IPS-NIHi7 (cell line): ENCODE measurements around the gene HMMR.

Experiments used
- DNase-seq: peaks from one replicate; pipeline ENCODE4 v3.0.0; 2012; ENCODE audit warnings: mixed read lengths; ENCODE audit errors: extremely low spot score

HMMR gene

DNA sequence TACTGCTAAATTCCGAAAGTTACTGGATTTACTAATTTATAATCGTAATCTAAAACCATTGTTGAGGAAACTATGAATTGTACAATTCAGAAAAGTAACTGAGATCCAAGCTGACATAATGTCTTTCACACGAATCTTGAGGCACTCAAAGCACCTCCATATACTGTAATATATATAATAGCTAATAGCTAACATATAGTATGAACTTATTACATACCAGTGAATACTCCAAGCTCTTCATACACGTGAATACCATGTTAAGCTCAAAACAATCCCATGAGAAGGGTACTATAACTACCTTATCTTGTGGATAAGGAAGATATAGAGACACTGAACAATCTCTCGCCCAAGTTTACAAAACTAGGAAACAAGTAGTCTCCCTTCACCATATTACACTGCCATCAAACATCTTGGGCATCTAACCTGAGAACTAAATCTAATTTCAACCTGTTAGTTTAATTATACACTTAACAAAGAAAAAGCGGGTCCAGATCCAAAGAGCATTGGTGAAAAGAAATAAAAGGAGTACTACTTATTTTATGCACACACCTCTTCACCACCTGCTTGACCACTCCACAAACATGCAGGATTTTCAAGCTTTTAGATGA, 1.6 kb upstream of the HMMR start:
- no peak for DNase-seq

DNA sequence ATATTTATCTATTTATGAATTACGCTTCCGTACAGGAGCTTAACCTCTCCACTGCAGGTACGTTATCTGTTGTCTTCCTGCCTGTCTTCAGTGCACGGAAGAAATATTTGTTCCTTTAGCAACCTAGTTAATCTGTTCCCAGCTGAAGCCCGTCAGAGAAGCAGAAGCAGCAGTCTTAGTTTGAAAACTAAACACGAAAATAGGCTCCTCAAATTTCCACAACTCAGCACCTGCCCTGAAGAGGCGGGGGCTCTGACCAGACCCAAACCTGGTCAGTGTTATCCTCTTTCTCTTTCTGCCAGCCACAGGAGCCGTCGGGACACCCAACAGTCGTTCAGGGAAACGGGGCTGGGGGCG, 992 bp upstream of the HMMR start:
- no peak for DNase-seq

DNA sequence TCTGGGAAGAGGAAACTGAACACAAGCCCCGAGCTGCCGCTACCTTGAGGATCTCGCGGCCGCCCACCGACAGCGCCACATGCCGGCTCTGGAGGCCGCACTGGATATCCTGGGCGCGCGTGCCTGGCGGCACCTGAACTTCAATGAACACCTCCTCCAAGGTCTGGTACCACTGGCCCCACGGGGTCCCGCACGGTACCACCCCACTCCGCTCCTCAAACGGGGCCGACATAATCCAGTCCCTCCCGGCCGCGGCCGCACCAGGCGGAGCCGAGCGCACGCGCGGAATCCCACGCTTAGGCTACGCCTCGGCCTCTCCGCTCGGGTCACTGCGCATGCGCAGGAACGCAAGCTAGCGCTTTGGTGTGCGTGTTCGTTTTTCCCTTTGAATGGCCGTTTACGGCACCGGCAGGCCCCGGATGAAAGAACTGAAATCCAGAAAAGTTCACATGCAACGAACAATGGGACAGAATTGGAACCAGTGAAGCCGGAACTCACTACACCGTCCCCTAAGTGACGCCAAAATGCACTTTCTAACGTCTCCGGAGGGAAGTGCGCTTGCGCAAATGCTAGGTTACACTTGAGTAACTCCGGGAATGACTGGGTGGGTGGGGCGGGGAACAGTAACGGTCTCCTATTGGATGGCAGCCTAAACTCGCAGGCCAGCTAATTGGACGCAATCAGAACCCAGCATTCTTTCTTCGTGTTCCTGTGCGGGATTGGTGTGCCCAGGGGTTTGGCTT, 442 bp upstream of the HMMR start, which contains the start of gene NUDCD2:
NUDCD2 (minus strand) TSS at position 284 of the 743 bp plus-strand sequence; CDS start at position 232, 52 bp downstream.
- DNase-seq: peak; percentile 87

DNA sequence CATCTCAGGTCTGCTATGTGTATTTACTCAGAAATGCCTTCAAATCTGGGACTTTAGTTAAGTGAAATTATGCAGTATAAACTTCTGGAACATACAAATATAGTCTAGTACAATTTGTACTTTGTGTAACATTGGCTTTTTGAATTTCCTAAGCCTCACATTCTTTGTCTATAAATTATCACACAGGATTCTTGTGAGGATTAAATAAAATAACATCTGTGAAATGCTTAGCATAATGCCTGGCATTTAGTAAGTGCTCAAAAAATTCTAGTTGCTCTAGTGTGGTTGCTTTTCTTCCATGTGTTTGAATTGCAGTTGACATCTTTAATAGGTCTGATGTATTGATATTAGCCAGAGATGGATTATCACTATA, 2.6 kb downstream of the HMMR start:
- DNase-seq: no peak

DNA sequence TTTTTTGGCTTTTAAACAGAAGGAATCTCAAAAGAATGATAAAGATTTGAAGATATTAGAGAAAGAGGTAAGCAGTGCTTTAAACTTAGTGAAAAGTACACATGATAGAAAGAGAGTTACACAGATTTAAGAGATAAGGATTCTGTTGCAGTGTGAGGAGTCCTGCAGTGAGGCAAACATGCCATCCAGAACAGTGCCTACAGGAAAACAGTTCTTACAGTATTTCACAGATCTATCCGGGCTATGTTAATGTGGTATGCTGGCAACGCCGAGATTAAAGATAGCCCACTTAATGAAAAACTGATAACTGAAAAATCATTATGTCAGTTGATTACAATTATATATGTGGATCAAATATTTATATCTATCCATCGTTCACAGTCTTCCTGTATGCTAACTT, 7.2 kb downstream of the HMMR start:
- DNase-seq: no peak

DNA sequence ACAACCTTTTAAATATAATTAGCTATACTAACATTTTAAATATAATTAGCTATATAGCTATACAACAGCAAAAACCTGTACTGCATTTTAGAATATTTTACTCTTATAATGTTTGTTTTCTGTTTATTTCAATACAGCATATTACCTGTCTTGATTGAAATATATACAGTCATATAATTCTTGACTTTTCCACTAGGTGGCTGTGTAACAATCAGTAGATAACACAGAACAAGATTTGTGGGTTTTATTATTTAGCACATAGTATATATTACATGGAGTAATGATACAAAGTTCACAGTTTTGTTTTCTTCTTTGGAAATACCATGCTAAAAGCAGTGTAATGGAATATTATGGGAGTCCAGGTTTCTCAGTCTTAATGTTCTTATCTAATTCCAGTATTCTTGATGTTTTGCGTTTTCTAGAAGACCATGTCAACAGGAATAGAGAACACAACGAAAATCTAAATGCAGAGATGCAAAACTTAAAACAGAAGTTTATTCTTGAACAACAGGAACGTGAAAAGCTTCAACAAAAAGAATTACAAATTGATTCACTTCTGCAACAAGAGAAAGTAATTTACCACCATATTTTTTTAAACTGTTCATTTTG, 13.3 kb downstream of the HMMR start:
- DNase-seq: no peak

DNA sequence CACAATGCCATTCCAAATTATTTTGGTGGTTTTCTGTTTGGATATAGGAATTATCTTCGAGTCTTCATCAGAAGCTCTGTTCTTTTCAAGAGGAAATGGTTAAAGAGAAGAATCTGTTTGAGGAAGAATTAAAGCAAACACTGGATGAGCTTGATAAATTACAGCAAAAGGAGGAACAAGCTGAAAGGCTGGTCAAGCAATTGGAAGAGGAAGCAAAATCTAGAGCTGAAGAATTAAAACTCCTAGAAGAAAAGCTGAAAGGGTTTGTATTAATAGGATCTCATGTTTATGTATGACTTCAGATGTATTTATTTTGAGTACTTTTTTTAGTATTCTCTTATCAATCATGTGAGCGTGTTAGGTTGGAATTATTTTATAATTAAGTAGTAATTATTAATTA, 15.0 kb downstream of the HMMR start:
- DNase-seq: no peak

DNA sequence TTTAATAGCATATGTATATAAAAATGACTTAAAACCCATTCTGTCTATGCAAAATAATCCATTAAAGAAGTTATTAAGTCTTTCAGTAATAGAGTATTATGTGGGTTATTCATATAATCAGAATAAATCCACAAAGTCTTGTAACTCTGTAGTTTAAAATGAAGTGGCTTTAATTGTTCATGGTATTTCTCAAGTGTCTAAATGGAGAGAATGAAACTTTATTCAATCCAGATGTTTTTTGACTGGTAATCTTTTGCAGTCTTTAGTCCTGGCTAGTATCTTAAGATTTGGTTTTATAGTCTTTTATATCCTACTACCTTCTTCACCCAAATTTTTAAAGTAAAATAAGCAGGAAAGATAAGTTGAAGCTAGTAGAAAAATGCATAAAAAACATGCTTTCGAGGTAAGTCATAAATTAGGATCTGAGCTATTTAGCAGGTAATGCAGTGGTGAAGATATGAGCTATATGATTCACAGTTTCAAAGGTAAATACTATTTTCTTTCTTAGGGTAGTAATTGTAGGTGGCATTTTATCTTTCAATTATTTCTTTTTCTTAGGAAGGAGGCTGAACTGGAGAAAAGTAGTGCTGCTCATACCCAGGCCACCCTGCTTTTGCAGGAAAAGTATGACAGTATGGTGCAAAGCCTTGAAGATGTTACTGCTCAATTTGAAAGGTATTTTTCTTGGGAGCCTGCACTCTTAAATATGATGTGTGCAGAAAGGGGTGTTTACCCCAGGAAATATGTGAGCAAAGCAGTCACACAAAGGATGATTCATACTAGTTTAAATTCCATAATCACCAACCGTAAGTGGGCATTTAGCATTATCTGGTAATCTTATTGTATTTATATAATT, 17.9 kb downstream of the HMMR start:
- DNase-seq: no peak

DNA sequence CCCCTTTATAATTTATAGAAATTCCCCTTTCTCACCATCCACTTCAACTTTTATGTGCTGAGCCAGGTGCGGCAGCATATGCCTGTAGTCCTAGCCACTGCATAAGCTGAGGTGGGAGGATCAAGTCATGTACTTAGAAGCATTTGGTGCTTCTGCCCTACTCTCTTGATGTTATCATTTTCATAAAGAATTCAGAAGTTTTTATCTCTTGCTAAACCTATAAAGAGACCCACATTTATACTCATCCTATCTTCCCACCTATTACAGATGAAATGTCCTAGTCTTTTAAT, 18.5 kb downstream of the HMMR start:
- no peak for DNase-seq

DNA sequence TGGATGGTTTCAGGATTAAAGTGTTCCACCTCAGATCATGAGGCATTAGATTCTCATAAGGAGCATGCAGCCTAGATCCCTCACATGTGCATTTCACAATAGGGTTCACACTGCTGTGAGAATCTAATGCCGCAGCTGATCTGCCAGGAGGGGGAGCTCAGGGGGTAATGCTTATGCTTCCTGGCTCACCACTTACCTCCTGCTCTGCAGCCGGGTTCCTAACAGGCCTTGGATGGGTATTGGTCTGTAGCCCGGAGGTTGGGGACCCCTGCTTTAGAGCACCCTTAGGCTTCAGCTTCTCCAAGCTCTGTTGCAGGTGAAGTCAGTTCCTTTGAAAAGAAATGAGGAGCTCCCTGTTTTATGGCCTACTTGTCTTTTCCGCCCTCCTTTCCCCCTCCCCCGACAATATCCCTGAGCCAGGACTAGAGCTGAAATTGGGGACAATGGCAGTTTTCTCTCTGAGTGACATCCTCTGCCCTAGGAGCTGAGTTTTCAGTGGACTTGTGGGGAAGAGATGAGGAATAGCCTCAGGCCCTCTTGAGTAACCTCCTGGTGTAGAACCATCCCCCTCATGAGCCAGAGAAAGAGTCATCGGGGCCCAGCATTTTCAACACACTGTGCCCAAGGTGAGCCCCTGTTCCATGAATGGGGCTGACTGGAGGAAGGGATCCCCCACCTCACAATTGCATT, 28.8 kb downstream of the HMMR start:
- DNase-seq: peak; percentile 36

DNA sequence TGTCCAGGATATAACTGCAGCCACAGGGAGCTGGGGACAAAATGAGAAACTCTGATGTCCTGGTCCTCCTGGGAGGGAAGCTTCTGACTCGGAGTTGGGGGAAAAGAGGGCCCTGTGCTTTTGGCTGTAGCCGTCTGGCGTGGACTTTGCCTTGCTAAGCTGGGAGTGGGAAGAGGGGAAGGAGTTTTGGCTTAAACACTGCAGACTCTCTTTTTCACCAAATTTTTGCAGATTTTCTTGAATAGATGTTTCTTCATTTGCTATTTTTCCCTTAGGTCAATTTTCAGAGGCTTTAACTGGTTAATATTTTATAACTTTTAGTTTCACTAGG, 29.3 kb downstream of the HMMR start:
- no peak for DNase-seq

DNA sequence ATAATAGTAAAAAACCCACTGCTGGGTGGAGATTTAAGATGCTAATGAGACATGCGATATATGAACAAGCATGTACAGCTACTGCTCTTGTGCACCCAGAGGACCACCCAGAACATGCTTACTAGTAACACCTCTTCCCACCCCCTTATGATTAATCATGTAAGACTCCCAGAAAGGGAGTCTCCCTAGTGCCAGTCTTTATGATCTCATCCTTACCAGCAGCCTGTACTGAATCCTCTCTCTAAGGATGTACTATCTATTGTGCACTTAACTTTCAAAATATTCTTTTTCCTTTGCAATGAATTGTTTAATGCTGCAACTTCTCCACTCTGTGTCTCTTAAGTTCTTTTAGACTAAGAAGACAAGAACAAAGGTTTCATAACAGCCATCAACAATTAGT, 35.9 kb downstream of the HMMR start:
- DNase-seq: no peak

DNA sequence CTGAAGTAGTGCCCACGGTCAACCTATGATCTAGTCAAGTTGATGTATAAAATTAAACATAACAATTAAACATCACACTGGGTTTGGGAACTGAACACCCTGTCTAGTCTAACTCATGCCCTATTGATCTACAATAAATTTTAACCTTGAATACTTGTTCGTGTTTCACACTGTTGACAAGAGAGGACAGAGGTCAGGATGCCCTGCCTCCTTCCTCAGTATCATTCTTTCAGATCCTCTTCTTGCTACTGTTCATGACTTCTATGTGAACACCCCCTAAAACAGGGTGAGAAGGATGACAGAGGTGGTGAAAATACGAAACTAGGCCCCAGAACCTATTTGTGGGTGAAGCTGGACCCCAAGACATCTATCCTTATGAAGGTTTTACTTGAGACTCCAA, 36.9 kb downstream of the HMMR start:
- DNase-seq: no peak

DNA sequence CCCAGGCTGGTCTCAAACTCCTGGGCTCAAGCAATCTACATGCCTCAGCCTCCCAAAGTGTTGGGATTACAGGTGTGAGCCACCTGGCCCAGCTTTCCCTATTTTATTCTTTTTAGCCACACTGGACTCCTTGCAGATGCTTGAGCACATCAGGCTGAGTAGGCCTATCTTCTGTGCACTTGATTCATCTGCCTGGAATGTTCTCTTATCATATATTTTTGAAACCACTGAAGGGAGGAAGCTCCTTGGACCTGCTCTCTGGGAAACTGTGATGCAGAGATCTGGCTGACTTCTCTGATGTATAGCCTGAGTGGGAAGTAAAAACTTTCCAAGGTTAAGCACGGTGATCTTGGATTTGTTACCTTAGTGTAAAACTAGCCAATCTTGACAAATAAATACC, 38.5 kb downstream of the HMMR start:
- no peak for DNase-seq

DNA sequence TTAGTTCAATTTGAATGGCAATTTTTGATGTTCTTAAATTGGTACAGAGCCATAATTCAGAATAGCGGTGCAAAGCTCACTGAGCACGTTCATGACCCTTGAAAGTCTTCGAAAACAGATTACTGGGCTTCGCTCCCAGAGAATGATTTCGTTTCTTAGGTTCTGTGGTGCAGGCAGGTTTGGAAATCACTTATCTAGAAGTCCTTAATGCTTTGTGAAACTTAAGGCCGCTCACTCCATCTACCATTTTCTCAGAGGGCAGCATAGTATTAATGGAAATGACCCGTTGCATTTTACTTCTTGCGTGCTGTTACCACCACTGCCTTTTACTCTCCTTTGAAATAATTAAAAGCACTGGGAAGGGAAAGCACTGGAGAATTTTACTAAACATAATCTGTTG, 42.1 kb downstream of the HMMR start:
- DNase-seq: no peak

DNA sequence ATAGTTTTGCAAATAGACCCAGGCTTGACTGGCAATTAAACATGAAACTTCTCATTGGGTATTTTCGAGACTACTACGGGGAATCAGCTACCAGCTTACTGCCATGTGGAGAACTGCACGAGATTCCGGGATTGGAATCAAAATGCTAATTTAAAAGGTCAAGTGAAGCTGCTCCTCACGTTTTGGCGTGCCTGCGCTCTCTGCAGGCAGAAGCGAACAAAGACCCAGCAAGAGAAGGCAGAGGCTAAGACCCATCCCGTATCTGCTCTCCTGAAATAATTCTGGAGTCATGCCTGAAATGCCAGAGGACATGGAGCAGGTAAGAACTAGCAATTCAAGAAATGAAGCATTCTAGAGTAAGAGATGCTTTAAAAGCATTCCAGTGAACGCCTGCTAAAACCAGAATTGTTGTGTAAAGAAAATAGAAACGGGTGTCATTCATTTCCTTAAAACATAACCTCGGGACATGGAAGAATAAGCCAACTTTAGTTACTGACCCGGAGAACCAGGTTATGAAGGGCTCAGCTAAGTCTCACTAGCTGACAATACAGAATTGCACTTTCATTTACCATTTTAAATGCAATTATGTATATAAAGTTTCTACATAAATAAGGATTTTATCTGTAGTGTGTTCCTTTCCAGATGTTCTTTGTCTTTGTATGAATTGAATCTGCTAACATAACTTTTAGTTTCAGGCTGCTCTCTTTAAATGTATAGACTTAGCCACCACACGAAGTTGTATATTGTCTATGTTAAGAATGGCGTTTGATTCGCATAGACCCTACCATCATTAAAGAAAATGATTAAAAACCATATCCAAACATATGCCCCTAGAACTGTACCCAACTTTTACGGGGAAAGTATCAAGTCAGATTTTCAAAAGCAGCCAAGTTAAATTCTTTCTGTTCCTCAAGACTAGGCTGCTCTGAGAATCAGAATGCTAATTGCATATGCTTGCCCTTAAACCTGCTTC, 43.0 kb downstream of the HMMR start:
- DNase-seq: peak; percentile 67

DNA sequence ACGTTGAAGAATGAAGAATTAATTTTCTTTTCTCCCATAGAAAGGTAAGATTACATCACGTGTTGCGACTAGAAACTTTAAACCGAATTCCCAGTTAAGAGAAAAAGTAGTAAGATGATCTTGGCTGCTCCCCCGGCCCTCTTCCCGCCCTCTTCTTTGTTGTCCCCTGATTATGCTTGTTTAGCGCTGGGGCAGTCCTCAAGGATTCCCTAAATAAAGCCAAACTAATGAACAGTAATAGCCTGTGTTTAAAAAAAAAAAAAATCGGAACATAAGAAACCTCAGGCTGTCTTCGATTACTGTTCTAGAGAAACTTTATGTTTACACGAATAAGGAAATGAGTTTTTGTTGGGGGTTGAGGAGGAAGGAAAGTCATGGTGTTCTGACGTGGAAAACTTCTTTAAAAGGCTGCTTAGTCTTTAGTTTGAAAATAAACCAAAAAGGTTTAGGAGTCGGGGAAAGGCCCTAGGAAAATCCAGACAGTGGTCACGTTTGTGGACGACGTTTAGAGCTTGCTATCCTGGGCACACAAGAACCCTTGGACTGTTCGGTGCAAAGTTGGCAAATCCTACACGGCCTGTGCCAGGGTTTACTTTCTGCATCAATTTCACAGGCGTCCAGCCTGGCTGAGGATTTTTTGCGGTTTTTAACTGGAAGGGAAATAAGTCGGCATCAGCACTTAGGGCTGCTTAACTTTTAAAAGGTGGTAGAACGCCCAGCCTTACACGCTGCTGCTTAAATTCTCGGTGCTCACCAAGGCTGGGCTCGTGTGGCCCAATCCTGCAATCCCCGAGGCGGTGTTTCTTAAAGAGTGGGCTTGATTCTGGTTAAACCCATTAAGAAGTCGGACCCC, 43.9 kb downstream of the HMMR start:
- no peak for DNase-seq

DNA sequence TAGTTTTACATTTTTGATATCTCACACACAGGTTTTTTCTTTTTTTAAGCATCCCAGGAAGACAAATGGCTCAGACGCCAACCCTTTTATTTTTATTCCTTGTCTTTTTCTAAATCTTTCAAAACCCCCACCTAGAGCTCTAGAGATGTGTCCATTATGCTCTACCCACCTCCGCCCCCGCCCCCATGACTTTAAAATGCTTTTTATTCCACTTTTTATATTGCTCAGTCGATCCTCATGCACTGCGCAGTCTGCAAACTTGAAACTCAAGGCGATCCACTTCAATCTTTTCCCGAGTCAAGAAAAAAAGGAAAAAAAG, 44.6 kb downstream of the HMMR start:
- DNase-seq: no peak

DNA sequence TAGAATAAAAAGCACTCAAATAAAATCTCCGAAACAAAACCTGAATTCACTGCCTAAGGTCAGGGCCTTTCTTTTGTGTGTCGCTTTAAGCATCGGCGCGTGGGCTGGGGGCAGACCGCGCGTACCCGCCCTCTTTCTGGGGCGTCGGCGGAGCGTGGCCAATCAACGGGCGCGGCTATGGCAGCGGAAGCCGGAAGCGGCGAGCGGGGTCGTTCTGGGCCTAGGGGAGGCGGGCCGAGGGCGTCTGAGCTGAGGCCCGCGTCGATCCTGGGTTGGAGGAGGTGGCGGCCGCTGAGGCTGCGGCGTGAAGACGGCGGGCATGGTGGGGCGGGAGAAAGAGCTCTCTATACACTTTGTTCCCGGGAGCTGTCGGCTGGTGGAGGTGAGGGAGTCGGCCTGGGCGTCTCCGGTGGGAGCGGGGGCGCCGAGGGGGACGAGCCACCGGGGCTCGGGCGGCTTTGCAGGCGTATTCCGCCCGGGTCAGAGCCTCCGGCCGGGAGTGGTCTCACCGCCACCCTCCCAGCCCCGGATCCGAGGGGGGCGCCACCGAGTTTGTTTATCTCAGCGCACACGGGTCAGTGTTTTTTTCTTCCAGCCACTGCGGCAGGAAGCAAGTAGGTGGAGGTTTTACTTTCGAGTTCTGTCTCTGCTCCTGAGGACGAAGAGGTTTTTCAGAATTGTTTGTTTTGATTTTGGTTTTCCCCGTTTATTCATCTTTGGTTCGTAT, 45.1 kb downstream of the HMMR start, which contains the start of gene MAT2B:
MAT2B (plus strand) TSS at position 252 of the 727 bp plus-strand sequence; CDS start at position 320, 68 bp downstream.
- peak; percentile 94 for DNase-seq
